HEK293 (cell line): ENCODE measurements around the gene ZNF560.

Experiments
- CTCF ChIA-PET: fragments of 350-600 bp; formaldehyde crosslinking; extraction: SDS; loops from one replicate; lab custom pipeline; 2021; ENCODE audit warnings: antibody characterized with exemption; lab: Yijun Ruan, JAX
- POLR2A ChIA-PET: fragments of 300-600 bp; formaldehyde crosslinking; extraction: SDS; loops from one replicate; lab custom pipeline; 2020; ENCODE audit warnings: antibody characterized with exemption, inconsistent platforms; lab: Yijun Ruan, JAX
- H3K27ac ChIP-seq: fragments of 200-500 bp; sonication (Bioruptor generic); 2 replicates; pipeline ENCODE4 v1.5.1; 2014; ENCODE audit warnings: low read depth, low read length, control low read depth, inconsistent platforms; ENCODE audit errors: extremely low read depth
- H3K36me3 ChIP-seq, 2 experiments: fragments of 200-500 bp in 1 of 2; sonication (Bioruptor generic) in 1 of 2; 1 replicate in 1 of 2; 2 replicates in 1 of 2; pipeline ENCODE4 v1.5.1; 2014 to 2017; ENCODE audit warnings: inconsistent platforms in 2 of 2, low read length in 2 of 2; ENCODE audit not compliant: control insufficient read depth in 2 of 2, insufficient read depth in 1 of 2
- H3K4me1 ChIP-seq: fragments of 200-500 bp; sonication (Bioruptor generic); 2 replicates; pipeline ENCODE4 v1.5.1; 2014; ENCODE audit warnings: mild to moderate bottlenecking, low read length, inconsistent platforms; ENCODE audit not compliant: control insufficient read depth, insufficient read depth
- H3K4me3 ChIP-seq: 2 replicates; pipeline ENCODE4 v1.5.1; 2011; ENCODE audit warnings: low read depth, mild to moderate bottlenecking, control low read depth, low read length, moderate library complexity
- H3K9me3 ChIP-seq: fragments of 200-500 bp; sonication (Bioruptor generic); 2 replicates; pipeline ENCODE4 v1.5.1; 2014; ENCODE audit warnings: low read depth, low read length, inconsistent platforms; ENCODE audit not compliant: control insufficient read depth, insufficient read depth
- BCL11A ChIP-seq: fragments of 450-650 bp; formaldehyde crosslinking; IDR thresholded peaks from 2 replicates; pipeline ENCODE4 v1.5.1; 2016; ENCODE audit warnings: low read depth, missing biosample characterization, missing genetic modification characterization
- EGR2 ChIP-seq: fragments of 450-650 bp; formaldehyde crosslinking; IDR thresholded peaks from 2 replicates; pipeline ENCODE4 v1.5.1; 2016; ENCODE audit warnings: low read depth, missing biosample characterization, missing genetic modification characterization
- FEZF1 ChIP-seq: fragments of 450-650 bp; formaldehyde crosslinking; IDR thresholded peaks from 2 replicates; pipeline ENCODE4 v1.5.1; 2016; ENCODE audit warnings: missing biosample characterization, missing genetic modification characterization
- HOXC10 ChIP-seq: sonication (generic); formaldehyde crosslinking; IDR thresholded peaks from 2 replicates; pipeline ENCODE4 v1.8.1; 2023; ENCODE audit warnings: mild to moderate bottlenecking, missing genetic modification reagents
- KLF7 ChIP-seq: fragments of 450-650 bp; formaldehyde crosslinking; IDR thresholded peaks from 2 replicates; pipeline ENCODE4 v1.5.1; 2016; ENCODE audit warnings: missing biosample characterization, missing genetic modification characterization, borderline replicate concordance
- SALL2 ChIP-seq: fragments of 450-650 bp; formaldehyde crosslinking; IDR thresholded peaks from 2 replicates; pipeline ENCODE4 v1.5.0; 2017; ENCODE audit warnings: missing biosample characterization, mild to moderate bottlenecking, missing genetic modification characterization, borderline replicate concordance
- SETDB1 ChIP-seq: IDR thresholded peaks from one replicate; pipeline ENCODE4 v1.6.1; 2017; ENCODE audit warnings: mild to moderate bottlenecking, low read length, moderate library complexity, mixed read lengths; ENCODE audit not compliant: insufficient read length
- ZBTB20 ChIP-seq: fragments of 450-650 bp; formaldehyde crosslinking; IDR thresholded peaks from 2 replicates; pipeline ENCODE4 v1.5.1; 2016; ENCODE audit warnings: missing biosample characterization, missing genetic modification characterization
- ZFP3 ChIP-seq: fragments of 450-650 bp; formaldehyde crosslinking; IDR thresholded peaks from 2 replicates; pipeline ENCODE4 v1.5.1; 2016; ENCODE audit warnings: low read depth, missing biosample characterization, missing genetic modification characterization
- ZNF175 ChIP-seq: fragments of 450-650 bp; formaldehyde crosslinking; IDR thresholded peaks from 2 replicates; pipeline ENCODE4 v1.5.1; 2016; ENCODE audit warnings: missing biosample characterization, missing genetic modification characterization
- ZNF239 ChIP-seq: fragments of 450-650 bp; formaldehyde crosslinking; IDR thresholded peaks from 2 replicates; pipeline ENCODE4 v1.5.1; 2016; ENCODE audit warnings: missing biosample characterization, missing genetic modification characterization
- ZNF248 ChIP-seq: fragments of 450-650 bp; formaldehyde crosslinking; IDR thresholded peaks from 2 replicates; pipeline ENCODE4 v1.5.1; 2017; ENCODE audit warnings: missing biosample characterization, missing genetic modification characterization
- ZNF366 ChIP-seq: fragments of 450-650 bp; formaldehyde crosslinking; conservative IDR thresholded peaks from 2 replicates; pipeline ENCODE4 v1.5.1; 2016; ENCODE audit warnings: missing biosample characterization, missing genetic modification characterization
- ZNF433 ChIP-seq: fragments of 450-650 bp; formaldehyde crosslinking; IDR thresholded peaks from 2 replicates; pipeline ENCODE4 v1.5.1; 2016; ENCODE audit warnings: missing biosample characterization, missing genetic modification characterization, low read depth
- ZNF510 ChIP-seq: fragments of 450-650 bp; formaldehyde crosslinking; IDR thresholded peaks from 2 replicates; pipeline ENCODE4 v1.5.1; 2018; ENCODE audit warnings: mild to moderate bottlenecking, missing genetic modification characterization, missing biosample characterization; ENCODE audit not compliant: insufficient replicate concordance
- ZNF548 ChIP-seq: fragments of 450-650 bp; formaldehyde crosslinking; IDR thresholded peaks from 2 replicates; pipeline ENCODE4 v1.5.1; 2016; ENCODE audit warnings: missing biosample characterization, missing genetic modification characterization
- ZNF561 ChIP-seq: fragments of 450-650 bp; IDR thresholded peaks from 2 replicates; pipeline ENCODE4 v1.5.1; 2018; ENCODE audit warnings: missing biosample characterization, missing genetic modification characterization, borderline replicate concordance
- ZNF585B ChIP-seq: fragments of 450-650 bp; formaldehyde crosslinking; IDR thresholded peaks from 2 replicates; pipeline ENCODE4 v1.5.1; 2016; ENCODE audit warnings: missing biosample characterization, missing genetic modification characterization
- ZNF596 ChIP-seq: fragments of 450-650 bp; IDR thresholded peaks from 2 replicates; pipeline ENCODE4 v1.5.0; 2018; ENCODE audit warnings: missing biosample characterization, mild to moderate bottlenecking, missing genetic modification characterization, moderate library complexity
- ZNF626 ChIP-seq: fragments of 450-650 bp; sonication (Bioruptor Pico); formaldehyde crosslinking; IDR thresholded peaks from 2 replicates; pipeline ENCODE4 v1.5.1; 2018; ENCODE audit warnings: missing biosample characterization, missing genetic modification characterization, inconsistent platforms
- ZNF830 ChIP-seq: fragments of 450-650 bp; IDR thresholded peaks from 2 replicates; pipeline ENCODE4 v1.5.0; 2018; ENCODE audit warnings: missing biosample characterization, missing genetic modification characterization, low read depth, mild to moderate bottlenecking, moderate library complexity
- TF ChIP-seq, protein P1 (sequence below): fragments of 450-650 bp; formaldehyde crosslinking; IDR thresholded peaks from 2 replicates; pipeline ENCODE4 v1.5.1; 2017; ENCODE audit warnings: missing biosample characterization, missing genetic modification characterization
- TF ChIP-seq, protein P2 (sequence below): fragments of 450-650 bp; formaldehyde crosslinking; IDR thresholded peaks from 2 replicates; pipeline ENCODE4 v1.5.1; 2016; ENCODE audit warnings: missing biosample characterization, missing genetic modification characterization
- TF ChIP-seq, protein P3 (sequence below): fragments of 450-650 bp; formaldehyde crosslinking; IDR thresholded peaks from 2 replicates; pipeline ENCODE4 v1.5.1; 2017; ENCODE audit warnings: missing biosample characterization, missing genetic modification characterization

The ZNF560 gene

DNA sequence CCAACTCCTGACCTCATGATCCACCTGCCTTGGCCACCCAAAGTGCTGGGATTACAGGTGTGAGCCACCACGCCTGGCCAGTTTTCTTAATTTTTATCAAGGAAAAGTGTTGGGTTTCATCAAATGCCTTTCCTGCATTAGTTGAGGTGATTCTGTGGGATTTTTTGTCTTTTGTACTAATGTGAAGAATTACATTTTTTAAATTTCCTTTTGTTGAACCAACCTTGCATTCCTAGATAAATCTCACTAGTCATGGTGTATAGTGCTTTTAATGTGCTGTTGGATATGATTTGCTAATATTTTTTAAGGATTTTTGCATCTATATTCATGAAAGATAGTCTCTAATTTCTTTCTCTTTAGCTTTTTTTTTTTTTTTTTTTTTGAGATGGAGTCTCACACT, 2.4 kb upstream of the ZNF560 start (continued):
- TF ChIP-seq, protein P1, sequence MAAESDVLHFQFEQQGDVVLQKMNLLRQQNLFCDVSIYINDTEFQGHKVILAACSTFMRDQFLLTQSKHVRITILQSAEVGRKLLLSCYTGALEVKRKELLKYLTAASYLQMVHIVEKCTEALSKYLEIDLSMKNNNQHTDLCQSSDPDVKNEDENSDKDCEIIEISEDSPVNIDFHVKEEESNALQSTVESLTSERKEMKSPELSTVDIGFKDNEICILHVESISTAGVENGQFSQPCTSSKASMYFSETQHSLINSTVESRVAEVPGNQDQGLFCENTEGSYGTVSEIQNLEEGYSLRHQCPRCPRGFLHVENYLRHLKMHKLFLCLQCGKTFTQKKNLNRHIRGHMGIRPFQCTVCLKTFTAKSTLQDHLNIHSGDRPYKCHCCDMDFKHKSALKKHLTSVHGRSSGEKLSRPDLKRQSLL (tag by site-specific recombination): no peak
- TF ChIP-seq ZNF239 (tag by site-specific recombination) (no peak), ZNF596 (tag by site-specific recombination) (no peak), SALL2 (tag by site-specific recombination) (no peak), ZNF366 (no peak)
- TF ChIP-seq, protein P2, sequence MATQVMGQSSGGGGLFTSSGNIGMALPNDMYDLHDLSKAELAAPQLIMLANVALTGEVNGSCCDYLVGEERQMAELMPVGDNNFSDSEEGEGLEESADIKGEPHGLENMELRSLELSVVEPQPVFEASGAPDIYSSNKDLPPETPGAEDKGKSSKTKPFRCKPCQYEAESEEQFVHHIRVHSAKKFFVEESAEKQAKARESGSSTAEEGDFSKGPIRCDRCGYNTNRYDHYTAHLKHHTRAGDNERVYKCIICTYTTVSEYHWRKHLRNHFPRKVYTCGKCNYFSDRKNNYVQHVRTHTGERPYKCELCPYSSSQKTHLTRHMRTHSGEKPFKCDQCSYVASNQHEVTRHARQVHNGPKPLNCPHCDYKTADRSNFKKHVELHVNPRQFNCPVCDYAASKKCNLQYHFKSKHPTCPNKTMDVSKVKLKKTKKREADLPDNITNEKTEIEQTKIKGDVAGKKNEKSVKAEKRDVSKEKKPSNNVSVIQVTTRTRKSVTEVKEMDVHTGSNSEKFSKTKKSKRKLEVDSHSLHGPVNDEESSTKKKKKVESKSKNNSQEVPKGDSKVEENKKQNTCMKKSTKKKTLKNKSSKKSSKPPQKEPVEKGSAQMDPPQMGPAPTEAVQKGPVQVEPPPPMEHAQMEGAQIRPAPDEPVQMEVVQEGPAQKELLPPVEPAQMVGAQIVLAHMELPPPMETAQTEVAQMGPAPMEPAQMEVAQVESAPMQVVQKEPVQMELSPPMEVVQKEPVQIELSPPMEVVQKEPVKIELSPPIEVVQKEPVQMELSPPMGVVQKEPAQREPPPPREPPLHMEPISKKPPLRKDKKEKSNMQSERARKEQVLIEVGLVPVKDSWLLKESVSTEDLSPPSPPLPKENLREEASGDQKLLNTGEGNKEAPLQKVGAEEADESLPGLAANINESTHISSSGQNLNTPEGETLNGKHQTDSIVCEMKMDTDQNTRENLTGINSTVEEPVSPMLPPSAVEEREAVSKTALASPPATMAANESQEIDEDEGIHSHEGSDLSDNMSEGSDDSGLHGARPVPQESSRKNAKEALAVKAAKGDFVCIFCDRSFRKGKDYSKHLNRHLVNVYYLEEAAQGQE (tag by site-specific recombination): no peak

- no peak overlapping the region for H3K27ac ChIP-seq
- no peak for TF ChIP-seq EGR2 (tag by site-specific recombination)
- TF ChIP-seq ZNF248 (tag by site-specific recombination): no peak
- TF ChIP-seq, all 188 proteins: peak for 0
- H3K4me3 ChIP-seq: no peak overlapping the region
- no peaks in the 10 kb centered on the region for H3K9me3 ChIP-seq
- no peaks in the 10 kb centered on the region for H3K36me3 ChIP-seq
- POLR2A ChIA-PET: no interaction called here
- H3K4me1 ChIP-seq: no peaks in the 10 kb centered on the region
- CTCF ChIA-PET: interaction anchor here (0.7 kb wide), 1 partner anchor 133 kb away, joined by 3 read pairs; no protein-coding TSS in a partner anchor
Observed at GRCh38 chr19:9494096-9494495, 4.3 kb downstream of the ZNF560 start.

GRCh38 chr19:9487016-9487415, 11.4 kb downstream of the ZNF560 start:
- no peak for TF ChIP-seq BCL11A (tag by site-specific recombination)
- peak; percentile 82 for TF ChIP-seq SETDB1

DNA sequence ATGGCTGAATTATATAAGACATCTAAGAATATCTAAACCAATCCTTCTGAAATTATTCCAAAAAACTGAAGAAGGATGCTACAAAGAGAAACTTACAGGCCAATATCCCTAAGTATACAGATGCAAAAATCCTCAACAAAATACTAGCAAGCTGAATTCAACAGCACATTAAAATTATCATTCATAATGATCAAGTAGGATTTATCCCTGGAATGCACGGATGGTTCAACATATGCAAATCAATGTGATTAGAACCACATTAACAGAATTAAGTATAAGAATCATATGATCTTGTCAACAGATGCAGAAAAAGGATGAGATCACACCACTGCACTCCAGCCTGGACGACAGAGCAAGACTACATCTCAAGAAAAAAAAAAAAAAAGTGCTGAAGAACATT, 13.3 kb downstream of the ZNF560 start:
- ChIA-PET POLR2A (no interaction called here), CTCF (no interaction called here)
- no peak overlapping the region for H3K27ac ChIP-seq
- no peak overlapping the region for H3K4me3 ChIP-seq
- H3K36me3 ChIP-seq: no peaks in the 10 kb centered on the region
- H3K4me1 ChIP-seq: no peaks in the 10 kb centered on the region
- H3K9me3 ChIP-seq: no peaks in the 10 kb centered on the region; the same call in 1 of the 2 replicates
- no peak for TF ChIP-seq ZNF561 (tag by site-specific recombination)
- TF ChIP-seq EGR2 (tag by site-specific recombination): no peak
- TF ChIP-seq ZNF433 (tag by site-specific recombination): no peak
- no peak for TF ChIP-seq HOXC10 (CRISPR knock-in tag)
- no peak for TF ChIP-seq ZNF585B (tag by site-specific recombination)
- no peak for TF ChIP-seq ZNF175 (tag by site-specific recombination)
- TF ChIP-seq ZNF830 (tag by site-specific recombination): no peak
- no peak for TF ChIP-seq ZNF510 (tag by site-specific recombination)
- no peak for TF ChIP-seq KLF7 (tag by site-specific recombination)
- TF ChIP-seq, protein P3, sequence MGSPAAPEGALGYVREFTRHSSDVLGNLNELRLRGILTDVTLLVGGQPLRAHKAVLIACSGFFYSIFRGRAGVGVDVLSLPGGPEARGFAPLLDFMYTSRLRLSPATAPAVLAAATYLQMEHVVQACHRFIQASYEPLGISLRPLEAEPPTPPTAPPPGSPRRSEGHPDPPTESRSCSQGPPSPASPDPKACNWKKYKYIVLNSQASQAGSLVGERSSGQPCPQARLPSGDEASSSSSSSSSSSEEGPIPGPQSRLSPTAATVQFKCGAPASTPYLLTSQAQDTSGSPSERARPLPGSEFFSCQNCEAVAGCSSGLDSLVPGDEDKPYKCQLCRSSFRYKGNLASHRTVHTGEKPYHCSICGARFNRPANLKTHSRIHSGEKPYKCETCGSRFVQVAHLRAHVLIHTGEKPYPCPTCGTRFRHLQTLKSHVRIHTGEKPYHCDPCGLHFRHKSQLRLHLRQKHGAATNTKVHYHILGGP (tag by site-specific recombination): no peak
- no peak for TF ChIP-seq ZNF548
- TF ChIP-seq FEZF1 (tag by site-specific recombination): no peak
- no peak for TF ChIP-seq ZFP3
- TF ChIP-seq ZBTB20 (tag by site-specific recombination): no peak
- no peak for TF ChIP-seq ZNF626 (tag by site-specific recombination)

More at GRCh38 chr19:9487016-9487415, 11.4 kb downstream of the ZNF560 start:
- POLR2A ChIA-PET: no interaction called here
- no peaks in the 10 kb centered on the region for H3K4me1 ChIP-seq
- CTCF ChIA-PET: no interaction called here
- no peak overlapping the region for H3K4me3 ChIP-seq
- no peak overlapping the region for H3K27ac ChIP-seq
- no peaks in the 10 kb centered on the region for H3K36me3 ChIP-seq
- no peaks in the 10 kb centered on the region; the same call in 1 of the 2 replicates for H3K9me3 ChIP-seq
